Cerebellar cortex (tissue), 1 donor: Measurements from ENCODE around the gene HMGB1.

Experiments
- DNase-seq: peaks from one replicate; pipeline ENCODE4 v3.0.0-alpha.2; 2015; ENCODE audit warnings: low spot score

The HMGB1 gene

GRCh38 chr13:30429721-30430694 is 35.7 kb downstream of the HMGB1 start:
- DNase-seq, result no peak

DNA sequence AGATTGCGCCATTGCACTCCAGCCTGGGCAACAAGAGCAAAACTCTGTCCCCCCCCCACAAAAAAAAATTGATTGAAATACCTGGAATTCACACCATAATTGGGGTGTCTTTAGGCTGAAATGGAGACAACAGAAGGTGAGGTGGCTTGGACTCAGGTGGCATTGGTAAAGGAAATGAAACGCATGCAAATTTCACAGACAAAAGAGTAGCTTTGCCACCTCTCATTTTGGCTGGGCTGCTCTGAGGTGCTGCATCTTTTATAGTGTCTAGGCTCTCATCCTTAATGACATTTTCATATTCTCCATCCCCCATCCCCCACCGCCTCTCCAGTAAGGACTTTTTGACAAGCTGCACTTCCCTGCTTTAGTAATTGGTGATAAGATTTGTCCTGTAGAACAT is 36.5 kb downstream of the HMGB1 start:
- DNase-seq, result no peak

GRCh38 chr13:30423891-30424290 is 41.8 kb downstream of the HMGB1 start:
- DNase-seq, result no peak

GRCh38 chr13:30422054-30422839 is 43.5 kb downstream of the HMGB1 start, which contains the start of gene UBE2L5:
UBE2L5 (plus strand) TSS chr13:30422493; CDS start chr13:30427991, 5,498 bp downstream.
- peak; percentile 85 for DNase-seq

DNA sequence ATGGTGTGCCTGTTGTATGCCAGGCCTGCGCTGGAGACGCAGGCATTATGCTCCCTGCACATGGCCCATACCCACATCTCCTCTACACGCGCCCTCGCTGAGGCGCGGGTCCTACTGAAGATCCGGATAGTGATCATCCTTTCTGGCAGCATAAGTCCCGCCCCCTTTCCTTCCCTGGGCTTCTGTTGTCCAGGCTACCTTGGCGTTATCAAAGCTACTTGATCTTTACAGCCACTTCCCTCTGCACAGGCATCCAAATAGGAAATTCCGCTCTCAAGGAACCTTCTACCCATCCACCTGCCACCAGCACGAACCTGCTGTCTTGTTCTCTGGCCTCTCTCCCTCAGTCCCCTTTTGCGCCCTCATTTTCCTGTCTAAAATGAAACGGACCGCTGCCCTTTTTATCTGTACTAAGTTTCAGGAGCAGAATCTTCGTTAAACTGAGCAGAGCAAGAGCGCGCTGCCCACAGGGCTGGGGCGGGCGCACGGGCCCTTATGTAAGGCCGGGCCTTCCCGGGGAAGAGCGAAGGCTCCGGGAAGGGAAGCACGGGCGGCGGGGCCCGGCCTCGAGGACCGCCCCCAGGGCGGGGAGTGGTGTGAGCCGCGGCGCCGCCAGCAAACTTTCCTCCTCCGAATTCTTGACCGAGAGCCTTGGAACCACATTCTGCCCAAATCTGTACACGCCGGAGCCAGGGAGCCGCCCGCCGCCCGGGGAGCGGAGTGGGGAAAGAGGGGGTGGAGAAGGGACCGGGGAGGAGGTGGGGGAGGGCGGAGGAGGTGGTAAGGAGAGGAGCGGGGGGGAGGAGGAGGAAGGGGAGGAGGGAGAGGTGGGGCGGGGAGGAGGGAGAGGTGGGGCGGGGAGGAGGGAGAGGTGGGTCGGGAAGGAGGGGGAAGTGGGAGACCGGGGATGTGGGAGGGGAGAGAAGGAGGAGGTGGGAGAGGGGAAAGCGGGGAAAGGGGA is 44.4 kb downstream of the HMGB1 start:
- peak; percentile 78 for DNase-seq

GRCh38 chr13:30418717-30419459 is 46.8 kb downstream of the HMGB1 start:
- no peak for DNase-seq

DNA sequence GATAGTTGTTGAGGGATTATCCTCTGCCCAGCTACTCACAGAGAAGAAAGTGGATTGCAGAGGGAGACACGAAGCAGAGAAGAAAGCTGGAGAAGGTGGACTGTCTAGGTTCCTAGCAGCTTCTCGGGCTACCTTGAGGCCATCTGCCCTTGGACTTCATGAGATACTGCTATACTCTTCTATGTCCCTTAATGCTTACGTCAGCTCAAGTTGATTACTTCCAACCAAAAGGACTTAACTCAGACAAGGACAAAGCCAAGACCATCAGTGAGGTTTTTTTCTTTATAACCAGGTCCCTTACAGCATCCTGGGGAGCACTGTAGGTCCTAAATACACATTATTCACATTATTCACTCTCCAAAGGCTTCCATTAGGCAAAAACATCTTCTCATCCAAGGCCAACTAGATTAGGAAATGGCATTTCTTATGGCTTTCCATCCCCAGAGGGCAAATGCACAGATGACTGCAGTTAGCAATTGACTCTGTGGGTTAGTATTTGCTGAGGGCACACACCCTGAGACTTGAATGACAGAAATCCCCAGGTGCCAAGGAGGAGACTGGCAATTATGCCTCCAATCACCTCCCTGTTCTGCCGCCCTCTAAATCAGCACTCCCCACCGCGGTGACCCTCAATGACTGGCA is 47.5 kb downstream of the HMGB1 start:
- no peak for DNase-seq

DNA sequence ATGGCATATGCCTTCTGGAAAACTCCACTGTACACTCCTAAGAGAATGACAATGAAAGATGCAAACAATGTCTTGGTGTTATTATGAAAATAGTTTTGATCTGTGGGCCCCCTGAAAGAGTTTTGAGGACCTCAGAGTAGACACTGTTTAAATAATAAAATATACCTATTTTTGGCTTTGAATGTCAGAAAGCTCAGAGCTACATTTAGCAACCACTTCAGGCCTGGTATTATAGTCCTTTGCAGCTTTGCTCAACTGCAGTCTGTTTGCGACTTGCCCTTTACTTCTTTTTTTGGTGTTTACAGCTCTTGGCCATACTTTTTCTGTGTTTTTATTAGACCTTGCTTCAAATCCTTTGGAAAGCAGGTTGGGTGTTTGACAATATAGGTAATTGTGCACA is 49.3 kb downstream of the HMGB1 start:
- no peak for DNase-seq

- DNase-seq, result no peak
Measured at GRCh38 chr13:30415430-30416030, 50.2 kb downstream of the HMGB1 start.

DNA sequence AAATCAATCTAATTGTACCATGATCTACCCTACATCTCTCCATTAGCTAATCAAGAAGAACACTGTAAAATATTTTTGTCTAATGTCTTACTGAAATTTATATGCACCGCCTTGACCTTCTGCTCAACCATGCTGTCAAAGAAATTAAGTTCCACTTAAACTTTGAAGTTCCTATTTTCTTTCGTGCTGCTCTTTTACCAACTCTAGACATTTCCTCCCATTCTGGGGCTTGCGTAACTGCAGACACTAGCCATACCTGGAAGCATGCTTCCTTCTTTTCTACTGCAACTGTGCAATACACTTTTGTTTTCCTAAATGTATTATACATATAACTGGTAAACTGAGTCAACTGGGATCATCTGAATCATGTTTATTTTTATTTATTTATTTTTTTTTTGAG is 51.9 kb downstream of the HMGB1 start:
- no peak for DNase-seq

DNA sequence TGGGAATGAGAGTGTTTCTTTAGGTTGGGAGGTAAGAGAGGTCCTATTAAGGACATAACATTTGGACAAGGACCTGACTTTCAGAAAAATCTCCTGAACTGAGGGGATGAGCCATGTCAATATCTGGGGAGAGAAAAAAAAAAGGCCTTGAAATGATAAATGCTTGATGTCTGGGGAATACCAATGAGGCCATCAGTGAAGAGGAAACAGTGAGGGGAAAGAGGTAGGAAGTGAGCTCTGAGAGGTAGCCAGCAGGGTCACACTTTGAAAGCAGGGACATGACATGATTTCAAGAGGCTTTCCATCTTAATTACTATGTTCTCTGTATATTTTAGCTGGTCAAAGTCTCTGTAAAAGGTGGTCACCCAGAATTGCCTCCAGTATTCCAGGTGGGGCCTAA is 53.4 kb downstream of the HMGB1 start:
- no peak for DNase-seq

DNA sequence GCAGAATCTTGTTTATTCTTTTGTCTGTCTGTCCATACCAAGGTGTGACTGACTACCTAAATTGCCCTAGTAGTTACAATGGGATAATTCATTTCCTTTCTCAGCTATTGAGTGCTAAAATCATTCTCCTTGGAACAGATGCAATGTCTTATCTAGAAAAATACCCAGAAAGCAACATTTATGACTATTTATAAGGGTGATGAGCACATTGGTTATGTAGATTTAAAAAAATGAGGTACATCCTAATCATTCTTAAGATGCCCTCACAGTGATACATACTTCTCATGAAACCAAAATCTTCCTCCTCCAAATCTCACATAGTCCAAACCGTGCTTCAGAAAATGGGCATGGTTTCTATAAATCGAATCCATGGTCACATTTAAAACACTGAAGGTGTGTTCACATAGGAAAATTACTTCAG is 55.0 kb downstream of the HMGB1 start:
- DNase-seq, result no peak

- peak; percentile 16 for DNase-seq
Measured at GRCh38 chr13:30409886-30410704, 55.6 kb downstream of the HMGB1 start.

DNA sequence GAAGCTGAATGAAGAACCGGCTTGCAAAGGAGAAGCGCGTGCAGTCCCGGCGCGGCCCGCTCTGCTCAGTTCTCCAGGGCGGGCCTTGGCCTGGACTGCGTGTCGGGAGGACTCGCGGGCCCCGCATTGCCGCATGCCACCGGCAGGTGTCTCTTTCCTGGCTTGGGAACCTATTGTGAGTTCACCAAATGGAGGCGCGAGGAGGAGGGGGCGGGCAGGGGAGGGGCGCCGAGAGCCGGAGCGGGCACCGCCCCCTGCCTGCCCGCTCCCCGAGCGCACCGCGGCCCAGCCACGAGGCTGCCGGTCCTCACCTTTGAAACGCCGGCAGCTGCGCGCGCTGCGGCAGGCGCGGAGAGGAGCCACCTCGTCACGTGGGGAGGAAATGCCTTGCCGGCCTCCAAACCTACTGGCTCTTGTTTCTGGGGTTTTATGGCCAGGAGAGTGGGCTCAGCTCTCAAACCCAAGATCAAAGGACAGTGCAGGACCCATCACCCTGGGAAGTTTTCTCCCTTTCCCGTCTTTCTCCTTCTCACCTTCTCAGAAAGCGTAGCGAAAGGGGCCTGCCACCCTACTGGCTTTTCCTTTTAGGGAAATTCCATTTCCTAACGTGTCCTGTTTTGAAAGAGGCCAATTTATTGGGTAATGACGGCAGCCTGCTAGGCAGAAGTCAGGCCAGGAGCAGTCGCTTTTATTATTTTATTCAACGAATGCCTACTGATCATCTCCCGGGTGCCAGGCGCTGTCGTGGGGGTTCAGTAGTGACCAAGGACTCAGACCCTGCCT is 57.2 kb downstream of the HMGB1 start:
- DNase-seq, result peak; percentile 92

DNA sequence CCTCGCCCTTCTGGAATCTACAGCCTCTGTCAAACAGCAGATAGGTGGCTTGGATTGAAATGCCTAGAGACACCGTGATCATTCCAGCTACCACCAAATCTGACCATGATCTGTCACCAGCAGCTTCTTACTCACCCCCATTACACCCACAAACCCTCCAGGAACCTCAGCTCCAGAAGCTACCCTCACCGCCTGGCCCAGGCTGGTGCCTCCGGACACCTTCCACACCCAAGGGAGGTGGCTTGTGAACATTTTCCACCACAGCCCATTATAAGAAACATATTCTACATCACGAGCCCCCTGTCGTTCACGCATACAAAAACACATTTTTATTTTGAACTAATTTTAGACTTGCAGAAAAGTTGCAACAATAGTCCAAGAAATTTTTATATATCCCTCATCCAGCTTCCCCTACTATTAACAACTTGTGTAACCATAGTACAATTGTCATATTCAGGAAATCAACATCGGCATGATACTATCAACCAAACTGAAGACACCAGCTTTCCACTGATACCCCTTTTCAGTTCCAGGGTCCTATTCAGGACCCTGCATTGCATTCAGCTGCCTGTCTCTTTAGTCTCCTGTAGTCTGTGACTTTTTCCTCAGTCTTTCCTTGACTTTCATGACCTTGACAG is 58.8 kb downstream of the HMGB1 start:
- DNase-seq, result no peak
